DOHH2 (cell line): ENCODE data around the gene BRINP1.

ENCODE experiments used
- H3F3A ChIP-seq: fragments of 200-600 bp; sonication (generic), shearing (Covaris generic); 2 replicates; pipeline ENCODE4 v1.6.0; 2016; ENCODE audit warnings: antibody characterized with exemption, mild to moderate bottlenecking; ENCODE audit not compliant: control insufficient read depth, insufficient read depth
- H3K27ac ChIP-seq: fragments of 200-600 bp; sonication (generic); 2 replicates; pipeline ENCODE4 v1.5.1; 2014; ENCODE audit warnings: low read depth, mild to moderate bottlenecking, low read length, moderate library complexity
- H3K27me3 ChIP-seq: fragments of 200-600 bp; sonication (generic); 2 replicates; pipeline ENCODE4 v1.6.1; 2014; ENCODE audit warnings: mild to moderate bottlenecking, low read length, mixed read lengths; ENCODE audit not compliant: control insufficient read depth
- H3K36me3 ChIP-seq: fragments of 200-600 bp; sonication (generic); 2 replicates; pipeline ENCODE4 v1.6.1; 2014; ENCODE audit warnings: mild to moderate bottlenecking, low read length, moderate library complexity, mixed read lengths; ENCODE audit not compliant: control insufficient read depth
- H3K4me1 ChIP-seq: fragments of 200-600 bp; sonication (generic); 2 replicates; pipeline ENCODE4 v1.6.1; 2014; ENCODE audit warnings: mild to moderate bottlenecking, low read length, mixed read lengths; ENCODE audit not compliant: control insufficient read depth
- H3K4me2 ChIP-seq: fragments of 200-600 bp; sonication (generic); 2 replicates; pipeline ENCODE4 v1.6.0; 2014; ENCODE audit warnings: mild to moderate bottlenecking, low read length, moderate library complexity
- H3K4me3 ChIP-seq: fragments of 200-600 bp; sonication (generic); 2 replicates; pipeline ENCODE4 v1.5.1; 2014; ENCODE audit warnings: mild to moderate bottlenecking, low read length, mixed read lengths
- H3K79me2 ChIP-seq: fragments of 200-600 bp; sonication (generic); 2 replicates; pipeline ENCODE4 v1.6.1; 2014; ENCODE audit warnings: mild to moderate bottlenecking, low read length, mixed read lengths; ENCODE audit not compliant: control insufficient read depth
- H3K9me2 ChIP-seq: fragments of 200-600 bp; sonication (generic); replicated peaks from 2 replicates; pipeline ENCODE4 v1.6.1; 2014; ENCODE audit warnings: mild to moderate bottlenecking, low read length, mixed read lengths; ENCODE audit not compliant: control insufficient read depth
- H3K9me3 ChIP-seq: fragments of 200-600 bp; sonication (generic); 2 replicates; pipeline ENCODE4 v1.6.1; 2014; ENCODE audit warnings: antibody characterized with exemption, low read length, mixed read lengths; ENCODE audit not compliant: control insufficient read depth, insufficient read depth
- H4K20me1 ChIP-seq: fragments of 200-600 bp; sonication (generic); 2 replicates; pipeline ENCODE4 v1.6.0; 2014; ENCODE audit warnings: low read depth, mild to moderate bottlenecking, antibody characterized with exemption, low read length, moderate library complexity; ENCODE audit not compliant: control insufficient read depth, insufficient read depth
- EZH2phosphoT487 ChIP-seq: fragments of 200-600 bp; sonication (generic); IDR thresholded peaks from 2 replicates; pipeline ENCODE4 v1.6.1; 2017; ENCODE audit warnings: borderline replicate concordance, mild to moderate bottlenecking, antibody characterized with exemption, low read length, moderate library complexity, mixed read lengths
- TF ChIP-seq, protein P1 (sequence below): fragments of 200-600 bp; sonication (generic); IDR thresholded peaks from one replicate; pipeline ENCODE4 v1.5.1; 2014; ENCODE audit warnings: antibody characterized with exemption, mild to moderate bottlenecking, low read depth, low read length; ENCODE audit not compliant: poor library complexity, severe bottlenecking

Gene BRINP1

GRCh38 chr9:119283078-119283794 is 86.0 kb downstream of the BRINP1 start:
- H3K79me2 ChIP-seq, result no peaks in the 10 kb centered on the region
- H3K9me2 ChIP-seq, result no peaks in the 10 kb centered on the region
- no peak for TF ChIP-seq EZH2phosphoT487
- TF ChIP-seq, protein P1, sequence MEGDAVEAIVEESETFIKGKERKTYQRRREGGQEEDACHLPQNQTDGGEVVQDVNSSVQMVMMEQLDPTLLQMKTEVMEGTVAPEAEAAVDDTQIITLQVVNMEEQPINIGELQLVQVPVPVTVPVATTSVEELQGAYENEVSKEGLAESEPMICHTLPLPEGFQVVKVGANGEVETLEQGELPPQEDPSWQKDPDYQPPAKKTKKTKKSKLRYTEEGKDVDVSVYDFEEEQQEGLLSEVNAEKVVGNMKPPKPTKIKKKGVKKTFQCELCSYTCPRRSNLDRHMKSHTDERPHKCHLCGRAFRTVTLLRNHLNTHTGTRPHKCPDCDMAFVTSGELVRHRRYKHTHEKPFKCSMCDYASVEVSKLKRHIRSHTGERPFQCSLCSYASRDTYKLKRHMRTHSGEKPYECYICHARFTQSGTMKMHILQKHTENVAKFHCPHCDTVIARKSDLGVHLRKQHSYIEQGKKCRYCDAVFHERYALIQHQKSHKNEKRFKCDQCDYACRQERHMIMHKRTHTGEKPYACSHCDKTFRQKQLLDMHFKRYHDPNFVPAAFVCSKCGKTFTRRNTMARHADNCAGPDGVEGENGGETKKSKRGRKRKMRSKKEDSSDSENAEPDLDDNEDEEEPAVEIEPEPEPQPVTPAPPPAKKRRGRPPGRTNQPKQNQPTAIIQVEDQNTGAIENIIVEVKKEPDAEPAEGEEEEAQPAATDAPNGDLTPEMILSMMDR, result no peak
- no peaks in the 10 kb centered on the region for H3K36me3 ChIP-seq
- no peak overlapping the region for H3K27ac ChIP-seq
- H3K4me2 ChIP-seq, result no peak overlapping the region
- no peaks in the 10 kb centered on the region for H3F3A ChIP-seq
- H3K27me3 ChIP-seq, result no peaks in the 10 kb centered on the region; the same call in 1 of the 2 replicates
- no peak overlapping the region for H3K4me3 ChIP-seq
- no peaks in the 10 kb centered on the region for H3K4me1 ChIP-seq
- no peaks in the 10 kb centered on the region for H3K9me3 ChIP-seq
- no peaks in the 10 kb centered on the region for H4K20me1 ChIP-seq

DNA sequence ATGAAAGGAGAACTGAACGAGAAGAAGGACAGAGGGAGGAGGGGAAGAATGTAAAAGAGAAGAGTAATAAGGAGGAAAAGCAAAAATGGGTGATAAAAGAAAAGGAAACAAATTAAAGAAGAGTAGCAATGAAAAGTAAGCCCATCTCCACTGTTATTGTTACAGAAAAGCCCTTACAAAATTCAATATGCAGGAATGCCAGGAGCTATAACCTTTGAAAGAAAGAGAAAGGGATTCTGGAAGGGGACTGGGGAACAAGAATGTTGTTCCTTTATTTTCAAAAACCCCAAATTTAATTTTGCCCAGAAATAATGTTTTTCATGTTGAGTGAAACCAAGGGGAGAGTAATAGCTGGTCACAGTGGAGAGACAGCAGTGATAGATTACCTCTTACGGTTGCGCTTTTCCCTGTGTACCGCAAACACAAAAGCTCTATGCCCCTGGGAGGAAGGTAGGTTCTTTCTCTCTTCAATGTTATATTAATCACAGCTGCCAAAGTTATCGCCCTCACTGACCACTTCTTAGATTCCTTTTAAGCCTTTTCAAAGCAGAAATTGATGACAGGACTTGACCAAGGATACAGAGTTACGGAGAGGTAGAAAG is 86.7 kb downstream of the BRINP1 start:
- H3K4me1 ChIP-seq, result no peaks in the 10 kb centered on the region
- no peaks in the 10 kb centered on the region; the same call in 1 of the 2 replicates for H3K27me3 ChIP-seq
- H3K27ac ChIP-seq, result no peak overlapping the region
- no peaks in the 10 kb centered on the region for H3K9me2 ChIP-seq
- TF ChIP-seq EZH2phosphoT487, result no peak
- TF ChIP-seq, protein P1, result no peak
- no peaks in the 10 kb centered on the region for H3K9me3 ChIP-seq
- no peaks in the 10 kb centered on the region for H4K20me1 ChIP-seq
- no peaks in the 10 kb centered on the region for H3K79me2 ChIP-seq
- H3K4me3 ChIP-seq, result no peak overlapping the region
- no peaks in the 10 kb centered on the region for H3K36me3 ChIP-seq
- H3F3A ChIP-seq, result no peaks in the 10 kb centered on the region
- no peak overlapping the region for H3K4me2 ChIP-seq

GRCh38 chr9:119280740-119281485 is 88.3 kb downstream of the BRINP1 start:
- Histone ChIP-seq H3K4me2 (no peak overlapping the region), H3K27me3 (no peaks in the 10 kb centered on the region), H3K4me3 (no peak overlapping the region), H3K4me1 (no peaks in the 10 kb centered on the region), H3K27ac (no peak overlapping the region), H3K9me3 (no peaks in the 10 kb centered on the region), H3K9me2 (no peaks in the 10 kb centered on the region), H3K36me3 (no peaks in the 10 kb centered on the region), H3F3A (no peaks in the 10 kb centered on the region), H3K79me2 (no peaks in the 10 kb centered on the region), H4K20me1 (no peaks in the 10 kb centered on the region)
- no peak for TF ChIP-seq EZH2phosphoT487
- TF ChIP-seq, protein P1, result no peak
